GM23248 (cell line): Measurements from ENCODE around the gene ZNF614. TPM values are rescaled to one million over a fixed set of nuclear protein-coding genes. Genes with fewer than 3 reads are reported as not detected.

Experiments
- DNase-seq: peaks from one replicate; pipeline ENCODE4 v3.0.0-alpha.2; 2015
- H2AFZ ChIP-seq: fragments of 200-600 bp; sonication (generic); 2 replicates; pipeline ENCODE4 v1.6.1; 2016; ENCODE audit warnings: antibody characterized with exemption
- H3F3A ChIP-seq: fragments of 200-600 bp; sonication (generic); 2 replicates; pipeline ENCODE4 v1.6.1; 2016; ENCODE audit warnings: mild to moderate bottlenecking, antibody characterized with exemption, mixed run types; ENCODE audit not compliant: insufficient read depth
- H3K27ac ChIP-seq: fragments of 200-600 bp; sonication (generic); 2 replicates; pipeline ENCODE4 v1.5.1; 2016; ENCODE audit warnings: mild to moderate bottlenecking
- H3K27me3 ChIP-seq: fragments of 200-600 bp; sonication (generic); replicated peaks from 2 replicates; pipeline ENCODE4 v1.6.1; 2016; ENCODE audit warnings: mild to moderate bottlenecking; ENCODE audit not compliant: insufficient read depth
- H3K36me3 ChIP-seq: fragments of 200-600 bp; sonication (generic); 2 replicates; pipeline ENCODE4 v1.6.1; 2016; ENCODE audit warnings: low read depth, mild to moderate bottlenecking
- H3K4me1 ChIP-seq: fragments of 200-600 bp; sonication (generic); 2 replicates; pipeline ENCODE4 v1.6.1; 2016; ENCODE audit warnings: mild to moderate bottlenecking; ENCODE audit not compliant: insufficient read depth
- H3K4me2 ChIP-seq: fragments of 200-600 bp; sonication (generic); one replicate; pipeline ENCODE4 v1.6.1; 2016; ENCODE audit warnings: mild to moderate bottlenecking; ENCODE audit not compliant: unreplicated experiment
- H3K4me3 ChIP-seq: fragments of 200-600 bp; sonication (generic); 2 replicates; pipeline ENCODE4 v1.5.1; 2016; ENCODE audit warnings: mild to moderate bottlenecking
- H3K79me2 ChIP-seq: fragments of 200-600 bp; sonication (generic); 2 replicates; pipeline ENCODE4 v1.6.1; 2016; ENCODE audit warnings: mild to moderate bottlenecking; ENCODE audit not compliant: insufficient read depth
- H3K9ac ChIP-seq: fragments of 200-600 bp; sonication (generic); 2 replicates; pipeline ENCODE4 v1.6.1; 2016; ENCODE audit warnings: mild to moderate bottlenecking
- H3K9me2 ChIP-seq: fragments of 200-600 bp; sonication (generic); 2 replicates; pipeline ENCODE4 v1.6.1; 2016; ENCODE audit warnings: mixed run types, mild to moderate bottlenecking, moderate library complexity; ENCODE audit not compliant: insufficient read depth
- H3K9me3 ChIP-seq: fragments of 200-600 bp; sonication (generic); one replicate; pipeline ENCODE4 v1.6.1; 2017; ENCODE audit warnings: low read depth
- H4K20me1 ChIP-seq: fragments of 200-600 bp; sonication (generic); 2 replicates; pipeline ENCODE4 v1.6.0; 2016; ENCODE audit not compliant: insufficient read depth
- EZH2 ChIP-seq: fragments of 200-600 bp; sonication (generic); IDR thresholded peaks from 2 replicates; pipeline ENCODE4 v1.6.1; 2018; ENCODE audit warnings: antibody characterized with exemption, mild to moderate bottlenecking; ENCODE audit not compliant: insufficient read depth, poor library complexity, severe bottlenecking
- EZH2phosphoT487 ChIP-seq: fragments of 200-600 bp; sonication (generic); IDR thresholded peaks from 2 replicates; pipeline ENCODE4 v1.6.1; 2018; ENCODE audit warnings: antibody characterized with exemption, moderate library complexity, mild to moderate bottlenecking, low read depth; ENCODE audit not compliant: insufficient read depth
- WGBS, 2 experiments: methylation state at CpG; one replicate each; pipeline ENCODE4 v1.1.6; 2015 to 2017; ENCODE audit warnings: low lambda C conversion rate in 2 of 2, low coverage in 1 of 2; ENCODE audit errors: missing lambda C conversion rate in 2 of 2; 5-methylcytosine and 5-hydroxymethylcytosine counted together
- in situ Hi-C: fragments of 300-500 bp; cut with MboI; formaldehyde crosslinking; loops from 2 replicates; pipeline ENCODE4 v1.15.0; 2020
- polyA plus RNA-seq: library from polyadenylated mRNA; unstranded; fragments of >200 nt; fragmentation: Nextera tagmentation; extraction: Ambion mirVana; gene quantifications from 2 replicates; pipeline ENCODE4 v1.2.1, GENCODE V29; 2016
- total RNA-seq: library from RNA; depleted of rRNA; stranded (reverse); fragments of >200 nt; shearing (Covaris generic); gene quantifications from 2 replicates; pipeline ENCODE4 v1.2.3, GENCODE V29; 2014

ZNF614 gene
- total and polyA plus RNA-seq, 2 experiments from 2014 or later: 7.1 to 8.5 TPM

DNA sequence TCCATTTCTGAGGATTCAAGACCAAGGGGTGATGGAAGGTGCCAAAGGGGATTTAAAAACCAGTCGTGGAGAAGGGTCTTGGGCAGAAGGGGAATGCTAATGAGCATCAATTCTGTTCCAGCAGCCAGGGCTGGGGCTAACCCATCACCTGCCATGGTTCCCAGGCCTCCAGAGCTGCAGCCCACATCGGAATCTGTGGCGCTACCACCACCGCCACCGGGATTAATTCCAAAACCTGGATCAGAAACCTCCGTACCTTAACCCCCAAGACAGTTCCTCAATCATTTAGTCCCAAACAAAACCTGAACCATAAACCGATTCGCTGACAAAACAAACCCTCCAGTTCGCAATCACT is 20.8 kb downstream of the ZNF614 start:
- Histone ChIP-seq H3K36me3 (peaks cover 5% of the 10 kb centered on the region; the same call in 1 of the 2 replicates), H4K20me1 (no peaks in the 10 kb centered on the region), H3F3A (peaks cover 6% of the 10 kb centered on the region; the same call in 1 of the 2 replicates), H3K79me2 (peaks cover 52% of the 10 kb centered on the region), H3K4me1 (peaks cover 4% of the 10 kb centered on the region; the same call in 1 of the 2 replicates), H2AFZ (peak overlapping the region; percentile 100), H3K9me2 (no peaks in the 10 kb centered on the region), H3K9me3 (no peaks in the 10 kb centered on the region), H3K27ac (peak overlapping the region; percentile 69), H3K4me2 (peak overlapping the region; percentile 90), H3K9ac (peak overlapping the region; percentile 86), H3K4me3 (peak overlapping the region; percentile 86), H3K27me3 (no peaks in the 10 kb centered on the region)
- TF ChIP-seq EZH2 (no peak), EZH2phosphoT487 (no peak)
- 4 to 8% methylated on average over 9 of the region's 9 CpGs for WGBS, 2 experiments
- peak; percentile 45 for DNase-seq
- in situ Hi-C loops: no loop called here

DNA sequence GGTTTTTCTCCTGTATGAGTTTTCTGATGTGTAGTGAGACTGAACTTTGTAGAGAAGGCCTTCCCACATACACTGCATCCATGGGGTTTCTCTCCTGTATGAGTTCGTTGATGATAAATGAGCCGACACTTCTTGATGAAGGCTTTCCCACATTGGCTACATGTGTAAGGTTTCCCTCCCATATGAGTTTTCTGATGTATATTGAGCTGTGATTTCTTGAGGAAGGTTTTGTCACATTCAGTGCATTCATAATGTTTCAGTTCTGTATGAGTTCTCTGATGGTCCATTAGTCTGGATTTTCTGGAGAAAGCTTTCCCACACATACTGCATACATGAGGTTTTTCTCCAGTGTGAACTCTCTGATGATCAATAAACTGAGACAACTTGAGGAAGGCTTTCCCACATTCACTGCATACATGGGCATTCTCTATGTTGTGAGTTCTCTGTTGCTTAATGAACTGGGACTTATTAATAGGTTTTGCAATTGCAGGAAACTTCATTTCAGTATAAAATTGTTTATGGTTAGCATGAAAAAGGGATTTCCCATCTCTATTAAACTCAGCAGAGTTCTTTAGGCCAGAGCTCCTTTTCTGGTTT is 34.0 kb downstream of the ZNF614 start:
- no peak overlapping the region for H3K4me2 ChIP-seq
- H3K36me3 ChIP-seq: peaks cover 78% of the 10 kb centered on the region
- in situ Hi-C loops: no loop called here
- no peak overlapping the region for H3K27ac ChIP-seq
- H3K27me3 ChIP-seq: no peaks in the 10 kb centered on the region
- no peak overlapping the region for H2AFZ ChIP-seq
- H3K4me1 ChIP-seq: no peaks in the 10 kb centered on the region
- peaks cover 19% of the 10 kb centered on the region for H3K9me3 ChIP-seq
- peak; percentile 3 for DNase-seq
- no peaks in the 10 kb centered on the region for H3K79me2 ChIP-seq
- H3K9me2 ChIP-seq: no peaks in the 10 kb centered on the region
- TF ChIP-seq EZH2: no peak
- no peak for TF ChIP-seq EZH2phosphoT487
- H3K4me3 ChIP-seq: no peak overlapping the region
- H3F3A ChIP-seq: no peaks in the 10 kb centered on the region
- H4K20me1 ChIP-seq: no peaks in the 10 kb centered on the region
- 97 to 100% methylated on average over 2 of the region's 2 CpGs for WGBS, 2 experiments
- H3K9ac ChIP-seq: no peak overlapping the region

GRCh38 chr19:51993422-51993821 is 34.8 kb downstream of the ZNF614 start:
- H3F3A ChIP-seq: no peaks in the 10 kb centered on the region
- in situ Hi-C loops: no loop called here
- H3K9ac ChIP-seq: no peak overlapping the region
- H3K4me1 ChIP-seq: no peaks in the 10 kb centered on the region
- H3K79me2 ChIP-seq: no peaks in the 10 kb centered on the region
- 96 to 97% methylated on average over 10 of the region's 10 CpGs for WGBS, 2 experiments
- H3K27ac ChIP-seq: no peak overlapping the region
- TF ChIP-seq EZH2 (no peak), EZH2phosphoT487 (no peak)
- no peak overlapping the region for H3K4me3 ChIP-seq
- no peak overlapping the region for H3K4me2 ChIP-seq
- DNase-seq: no peak
- H4K20me1 ChIP-seq: no peaks in the 10 kb centered on the region
- peaks cover 19% of the 10 kb centered on the region for H3K9me3 ChIP-seq
- H2AFZ ChIP-seq: no peak overlapping the region
- peaks cover 71% of the 10 kb centered on the region for H3K36me3 ChIP-seq
- H3K9me2 ChIP-seq: no peaks in the 10 kb centered on the region
- H3K27me3 ChIP-seq: no peaks in the 10 kb centered on the region

DNA sequence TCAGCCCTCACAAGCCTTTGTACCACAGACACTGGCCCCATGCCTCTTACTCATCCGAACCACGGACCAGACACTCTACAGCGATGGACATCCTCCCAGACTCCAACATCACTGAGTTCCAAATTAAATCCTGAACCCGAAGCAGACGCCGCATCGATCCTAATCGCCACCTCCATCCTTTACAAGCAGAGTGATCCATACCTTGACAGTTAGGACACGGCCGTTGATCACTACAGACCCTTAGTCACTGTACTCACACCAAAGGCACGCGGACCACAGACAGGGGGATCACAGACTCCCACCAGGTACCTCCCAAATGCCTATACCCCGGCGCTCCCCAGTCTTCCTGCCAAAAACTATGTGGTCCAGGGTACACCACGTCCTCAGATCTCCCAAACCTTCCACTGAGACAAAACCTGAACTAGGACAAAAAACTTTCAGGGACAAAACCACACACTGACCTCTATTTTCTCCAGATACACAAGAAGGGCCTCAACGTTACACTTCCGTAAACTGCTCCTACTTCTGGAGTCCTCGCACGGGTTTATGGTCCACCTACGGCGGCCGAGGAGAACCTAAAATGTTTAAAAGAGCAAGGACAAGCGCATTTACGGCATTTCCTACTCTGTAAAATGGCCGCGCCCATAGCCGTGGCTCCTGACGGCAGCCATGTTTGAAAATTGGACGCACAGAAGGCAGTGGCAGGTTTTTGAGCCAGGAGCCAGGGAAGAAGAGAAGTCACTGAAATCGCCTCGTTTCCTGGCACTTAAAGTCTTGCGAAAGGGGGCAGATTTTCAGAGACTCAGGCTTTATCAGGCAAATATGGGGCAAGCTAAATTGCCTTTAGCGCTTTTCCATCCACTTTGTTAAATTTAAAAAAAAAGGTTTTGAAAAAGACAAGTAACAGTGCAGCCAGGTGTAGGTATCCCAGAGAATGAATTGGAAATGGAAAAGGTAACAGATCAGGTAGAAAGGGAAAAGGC is 41.6 kb downstream of the ZNF614 start, which contains the start of gene ZNF350:
TSS of gene ZNF350 (minus strand) at position 532 of the 983 bp plus-strand sequence. CDS start 12,480 bp downstream, outside the sequence.
- Histone ChIP-seq H3K9me2 (no peaks in the 10 kb centered on the region), H3K4me3 (peak within 1 kb of the TSS; percentile 98), H3K9me3 (no peaks in the 10 kb centered on the region), H3K79me2 (peaks cover 50% of the 10 kb centered on the region), H4K20me1 (no peaks in the 10 kb centered on the region), H2AFZ (peak within 1 kb of the TSS; percentile 89), H3K27ac (peak within 1 kb of the TSS; percentile 85), H3K9ac (peak within 1 kb of the TSS; percentile 98), H3K4me2 (peak within 1 kb of the TSS; percentile 88), H3F3A (no peaks in the 10 kb centered on the region), H3K36me3 (peaks cover 4% of the 10 kb centered on the region; the same call in 1 of the 2 replicates), H3K27me3 (no peaks in the 10 kb centered on the region), H3K4me1 (peaks cover 9% of the 10 kb centered on the region; the same call in 1 of the 2 replicates)
- TF ChIP-seq EZH2 (no peak), EZH2phosphoT487 (no peak)
- in situ Hi-C loops: no loop called here
- DNase-seq: peak; percentile 98
- WGBS, 2 experiments: 1% methylated on average over 33 of the region's 33 CpGs
